ENCODE results near the gene C14orf93. TPM values are rescaled to one million over a fixed set of nuclear protein-coding genes. Genes with fewer than 3 reads are reported as not detected.

C14orf93 gene
- total RNA-seq, 4 donors from 2014 or later: 7.2 to 18.6 (median 10.4) TPM

DNA sequence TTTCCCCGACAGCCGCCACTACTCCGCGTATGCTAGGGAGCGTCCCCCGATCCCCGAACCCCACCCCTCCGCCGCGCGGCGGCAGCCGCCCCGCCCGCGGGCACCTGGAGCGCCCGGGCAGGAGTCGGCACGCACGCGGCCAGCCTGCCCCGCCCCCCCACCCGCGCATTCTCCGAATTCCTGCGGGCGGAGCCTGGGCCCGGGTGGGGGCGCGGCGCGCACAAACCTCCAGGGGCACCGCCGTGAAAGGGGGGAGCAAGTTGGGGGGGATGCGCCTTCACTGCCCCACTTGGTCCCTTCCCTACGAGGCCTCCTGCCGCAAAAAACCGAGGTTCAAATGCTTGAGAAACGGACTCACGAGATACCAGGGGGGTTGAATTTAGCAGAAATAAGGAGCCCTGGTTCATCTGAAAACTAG, 29.3 kb downstream of the C14orf93 start:
- H3K4me3 ChIP-seq: peak overlapping the region; percentile 65 to 85
- H3K27me3 ChIP-seq: no peaks in the 10 kb centered on the region
- H3K27ac ChIP-seq: peak overlapping the region; percentile 88 to 96
- intact Hi-C loops (cut with DNase I; ENCODE audit: low total_unique reads): no loop called here
- peaks cover 6% of the 10 kb centered on the region in 2 donors for H3K4me1 ChIP-seq
- no peaks in the 10 kb centered on the region for H3K9me3 ChIP-seq
- no peaks in the 10 kb centered on the region for H3K36me3 ChIP-seq
- TF ChIP-seq POLR2A (IDR thresholded peaks at IDR 0.05) (no peak), CTCF (IDR thresholded peaks at IDR 0.05) (no peak)
- DNase-seq: peak; percentile 57 to 61

- Histone ChIP-seq H3K4me1 (peaks cover 6% of the 10 kb centered on the region in 2 donors), H3K9me3 (no peaks in the 10 kb centered on the region), H3K4me3 (peak overlapping the region; percentile 65 to 85), H3K36me3 (no peaks in the 10 kb centered on the region), H3K27ac (peak overlapping the region; percentile 88 to 96), H3K27me3 (no peaks in the 10 kb centered on the region)
- intact Hi-C loops (cut with DNase I; ENCODE audit: low total_unique reads): no loop called here
- no peak for DNase-seq
- no peak for TF ChIP-seq POLR2A (IDR thresholded peaks at IDR 0.05)
- no peak for TF ChIP-seq CTCF (IDR thresholded peaks at IDR 0.05)
Observed at GRCh38 chr14:22979748-22980392, 30.1 kb downstream of the C14orf93 start.

DNA sequence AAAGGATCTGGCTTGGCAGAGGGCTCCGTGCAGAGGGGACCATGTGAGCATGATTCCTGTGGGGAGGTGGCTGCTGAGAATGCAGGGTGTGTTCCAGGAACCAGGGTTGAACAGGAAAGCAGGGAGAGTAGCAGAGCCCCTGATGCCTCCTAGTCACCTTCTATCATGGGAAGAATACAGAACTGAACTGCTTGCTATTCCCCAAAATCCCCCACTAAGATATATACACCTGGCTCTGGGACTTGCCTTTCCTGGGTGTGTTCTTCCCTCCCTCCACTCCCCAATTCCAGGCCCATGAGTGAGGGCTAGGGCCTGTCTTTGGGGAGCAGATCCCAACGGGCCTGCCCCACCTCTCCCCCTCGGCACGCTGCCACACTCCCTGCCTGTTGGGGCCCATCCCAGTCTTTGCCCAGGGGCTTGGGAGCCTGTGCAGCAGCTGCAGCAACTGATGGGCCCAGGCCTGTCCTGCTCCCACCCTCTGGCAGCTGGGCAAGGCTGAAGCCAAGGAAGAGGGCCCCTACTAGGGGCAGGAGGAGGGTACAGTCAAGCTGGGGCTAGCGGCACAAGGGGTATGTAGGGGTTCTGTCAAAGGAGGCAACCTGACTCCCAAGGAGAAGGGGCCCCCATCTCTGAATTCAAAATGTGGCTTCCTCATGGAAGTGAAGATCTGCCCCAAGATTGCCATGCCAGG, 30.8 kb downstream of the C14orf93 start:
- no peak for DNase-seq
- Histone ChIP-seq H3K27ac (peak overlapping the region; percentile 88 to 96), H3K9me3 (no peaks in the 10 kb centered on the region), H3K4me3 (no peak overlapping the region), H3K27me3 (no peaks in the 10 kb centered on the region), H3K36me3 (no peaks in the 10 kb centered on the region), H3K4me1 (peaks cover 6% of the 10 kb centered on the region in 2 donors)
- no peak for TF ChIP-seq CTCF (IDR thresholded peaks at IDR 0.05)
- intact Hi-C loops (cut with DNase I; ENCODE audit: low total_unique reads): no loop called here

- H3K9me3 ChIP-seq: no peaks in the 10 kb centered on the region
- no peaks in the 10 kb centered on the region for H3K27me3 ChIP-seq
- no peak for DNase-seq
- no peak for TF ChIP-seq CTCF (IDR thresholded peaks at IDR 0.05)
- TF ChIP-seq POLR2A (IDR thresholded peaks at IDR 0.05): no peak
- peak overlapping the region; percentile 88 to 96 for H3K27ac ChIP-seq
- H3K4me3 ChIP-seq: no peak overlapping the region
- peaks cover 6% of the 10 kb centered on the region in 2 donors for H3K4me1 ChIP-seq
- intact Hi-C loops (cut with DNase I; ENCODE audit: low total_unique reads): no loop called here
- no peaks in the 10 kb centered on the region for H3K36me3 ChIP-seq
Observed at GRCh38 chr14:22978487-22978837, 31.5 kb downstream of the C14orf93 start.

DNA sequence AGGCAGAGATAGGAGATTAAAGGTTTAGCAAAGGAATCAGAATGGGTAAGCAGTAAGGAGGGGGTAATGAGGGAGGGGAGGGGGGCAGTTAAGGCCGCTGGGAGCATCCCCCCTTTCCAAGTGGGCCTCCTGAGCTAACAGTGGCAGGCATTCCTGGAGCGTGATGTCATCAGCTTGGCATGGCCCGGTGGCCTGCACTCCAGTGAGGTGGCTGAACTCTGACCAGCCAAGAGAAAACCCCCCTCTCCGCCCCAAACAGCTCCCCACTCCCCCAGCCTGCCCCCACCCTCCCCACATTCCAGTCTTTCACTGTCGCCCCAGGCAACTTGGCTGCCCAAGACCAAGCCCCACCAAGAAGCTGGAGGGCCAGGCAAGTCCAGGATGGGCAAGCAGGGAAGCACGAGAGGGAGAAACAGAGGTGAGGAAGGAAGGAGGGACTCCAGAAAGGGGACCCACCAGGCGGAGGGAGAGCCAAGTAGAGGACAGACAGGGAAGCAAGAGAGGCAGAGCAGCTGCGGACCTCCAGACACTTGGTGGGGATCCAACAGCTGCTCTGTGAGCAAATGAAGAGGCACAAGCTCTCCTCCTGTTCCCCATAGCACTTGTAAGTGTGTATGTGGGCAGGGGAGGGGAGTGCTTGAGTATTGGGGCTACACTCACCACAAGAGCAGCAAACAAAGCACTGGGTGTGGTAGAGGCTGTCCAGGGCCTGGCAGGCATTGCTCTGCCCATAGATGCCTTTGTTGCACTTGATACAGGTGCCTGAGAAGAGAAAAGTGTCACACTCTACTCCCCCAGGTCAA, 32.1 kb downstream of the C14orf93 start:
- TF ChIP-seq POLR2A (IDR thresholded peaks at IDR 0.05) (no peak), CTCF (IDR thresholded peaks at IDR 0.05) (no peak)
- no peak overlapping the region for H3K4me3 ChIP-seq
- peak; percentile 77 to 82 for DNase-seq
- no peaks in the 10 kb centered on the region for H3K27me3 ChIP-seq
- intact Hi-C loops (cut with DNase I; ENCODE audit: low total_unique reads): no loop called here
- H3K9me3 ChIP-seq: no peaks in the 10 kb centered on the region
- H3K36me3 ChIP-seq: no peaks in the 10 kb centered on the region
- peak overlapping the region; percentile 88 to 96 for H3K27ac ChIP-seq
- peaks cover 6% of the 10 kb centered on the region in 2 donors for H3K4me1 ChIP-seq

All from uterus (tissue), 4 donors.